G401 (cell line): Measurements from ENCODE around the gene PNPLA3. TPM values are rescaled to one million over a fixed set of nuclear protein-coding genes. Genes with fewer than 3 reads are reported as not detected.
"Not testable (repeated sequence)": the region's sequence is repeated elsewhere in the genome, so short reads cannot be mapped to it uniquely, and the experiment has no call there.

Source experiments
- DNase-seq: peaks from one replicate; pipeline ENCODE4 v3.0.0-alpha.2; 2015; ENCODE audit warnings: low spot score
- in situ Hi-C: cut with HindIII; loops from 2 replicates; pipeline ENCODE4 v1.10.0; 2016; ENCODE audit warnings: low sequenced_read_pairs, mixed read lengths
- total RNA-seq: library from RNA; depleted of rRNA; stranded (reverse); fragments of >200 nt; shearing (Covaris generic); gene quantifications from 2 replicates; pipeline ENCODE4 v1.2.3, GENCODE V29; 2014

Gene PNPLA3
- total RNA-seq, 1 experiment from 2014 or later: 6.5 TPM

DNA sequence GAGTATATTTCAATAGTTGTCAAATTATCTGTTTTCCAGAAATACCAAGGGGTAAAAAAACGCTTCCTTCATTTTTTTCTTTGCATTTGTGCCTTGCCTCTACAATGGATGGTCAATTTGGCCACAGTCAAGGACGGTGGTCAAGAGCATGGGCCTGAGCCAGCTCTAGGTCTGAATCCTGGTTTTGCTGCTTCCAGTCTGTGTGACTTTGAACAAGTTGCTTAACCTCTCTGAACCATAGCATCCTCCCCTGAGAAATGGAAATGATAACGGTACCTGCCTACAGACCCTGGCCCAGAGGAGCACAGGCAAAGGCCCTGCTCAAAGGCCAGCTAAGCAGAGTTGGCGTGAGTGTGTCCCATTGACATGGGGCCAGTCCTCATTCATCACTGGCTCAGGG lies 34.9 kb upstream of the PNPLA3 start:
- in situ Hi-C loops: no loop called here
- DNase-seq: no peak

DNA sequence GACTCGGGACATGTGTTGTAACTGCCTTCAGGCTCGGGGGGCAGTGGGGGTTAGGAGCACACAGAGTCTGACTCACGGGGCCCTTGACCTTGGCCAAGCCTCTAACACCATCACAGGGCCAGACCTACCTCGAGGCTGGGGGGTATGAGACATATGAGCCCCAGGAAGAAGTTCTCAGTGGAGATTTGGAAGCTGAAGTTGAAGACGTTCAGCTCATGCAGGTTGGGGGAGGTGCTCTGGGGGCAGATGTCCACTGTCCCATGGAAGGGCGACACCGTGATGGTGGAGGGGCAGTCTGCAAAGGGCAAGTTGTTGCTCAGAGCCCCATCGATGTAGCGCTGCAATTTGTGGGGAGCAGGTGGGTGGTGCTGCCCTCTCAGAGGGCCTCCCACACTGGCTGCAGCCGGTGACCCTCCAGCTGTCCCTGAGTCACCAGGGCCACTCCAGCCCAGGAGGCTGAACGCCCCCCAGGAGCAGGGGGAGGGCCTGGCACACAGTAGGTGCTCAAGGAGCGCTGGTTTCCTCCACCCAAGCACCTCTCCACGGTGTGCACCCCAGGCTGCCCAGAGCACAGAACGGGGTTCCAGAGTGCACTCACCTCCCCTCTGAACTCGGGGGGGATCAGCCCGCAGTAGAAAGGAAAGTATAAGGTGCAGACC lies 34.3 kb upstream of the PNPLA3 start:
- in situ Hi-C loops: no loop called here
- DNase-seq: no peak

DNA sequence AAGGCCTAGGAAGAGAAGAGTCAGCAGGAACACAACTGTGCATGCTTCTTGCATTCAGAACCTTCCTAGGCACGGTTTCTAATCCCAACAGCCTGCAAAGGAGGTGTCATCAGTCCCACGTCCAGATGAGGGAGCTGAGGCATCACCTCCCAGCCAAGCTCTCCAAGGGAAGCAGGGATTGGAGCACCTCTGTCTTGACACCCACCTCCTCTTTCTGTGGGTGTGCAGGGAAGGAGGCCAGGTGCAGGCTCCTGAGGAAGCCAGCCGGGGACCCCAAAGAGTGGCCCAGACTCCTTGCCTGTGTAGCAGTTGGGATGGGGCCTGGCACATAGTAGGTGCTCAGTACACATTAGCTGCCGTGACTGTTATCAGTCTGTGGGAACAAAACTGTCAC lies 33.7 kb upstream of the PNPLA3 start:
- peak; percentile 6 for DNase-seq
- in situ Hi-C loops: no loop called here

DNA sequence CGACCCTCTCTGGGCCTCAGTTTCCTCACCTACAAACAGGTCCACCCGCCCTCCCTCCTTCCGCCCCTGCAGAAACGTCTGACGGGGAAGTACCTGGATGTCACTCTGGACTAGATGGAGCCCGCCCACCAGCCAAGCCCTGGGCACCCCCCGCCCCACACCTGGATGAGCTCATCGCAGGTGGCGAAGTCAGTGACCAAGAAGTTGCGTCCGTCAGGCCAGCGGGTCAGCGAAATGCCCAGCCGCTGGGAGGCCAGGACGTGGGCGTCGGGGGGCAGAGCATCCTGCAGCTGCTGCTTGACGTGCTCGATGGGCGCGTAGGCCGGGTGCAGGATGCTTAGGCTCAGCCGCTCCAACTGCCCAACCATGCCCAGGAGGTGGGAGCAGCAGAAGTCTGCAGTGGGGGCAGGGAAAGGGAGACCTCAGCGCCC lies 32.7 kb upstream of the PNPLA3 start:
- in situ Hi-C loops: no loop called here
- DNase-seq: no peak

DNA sequence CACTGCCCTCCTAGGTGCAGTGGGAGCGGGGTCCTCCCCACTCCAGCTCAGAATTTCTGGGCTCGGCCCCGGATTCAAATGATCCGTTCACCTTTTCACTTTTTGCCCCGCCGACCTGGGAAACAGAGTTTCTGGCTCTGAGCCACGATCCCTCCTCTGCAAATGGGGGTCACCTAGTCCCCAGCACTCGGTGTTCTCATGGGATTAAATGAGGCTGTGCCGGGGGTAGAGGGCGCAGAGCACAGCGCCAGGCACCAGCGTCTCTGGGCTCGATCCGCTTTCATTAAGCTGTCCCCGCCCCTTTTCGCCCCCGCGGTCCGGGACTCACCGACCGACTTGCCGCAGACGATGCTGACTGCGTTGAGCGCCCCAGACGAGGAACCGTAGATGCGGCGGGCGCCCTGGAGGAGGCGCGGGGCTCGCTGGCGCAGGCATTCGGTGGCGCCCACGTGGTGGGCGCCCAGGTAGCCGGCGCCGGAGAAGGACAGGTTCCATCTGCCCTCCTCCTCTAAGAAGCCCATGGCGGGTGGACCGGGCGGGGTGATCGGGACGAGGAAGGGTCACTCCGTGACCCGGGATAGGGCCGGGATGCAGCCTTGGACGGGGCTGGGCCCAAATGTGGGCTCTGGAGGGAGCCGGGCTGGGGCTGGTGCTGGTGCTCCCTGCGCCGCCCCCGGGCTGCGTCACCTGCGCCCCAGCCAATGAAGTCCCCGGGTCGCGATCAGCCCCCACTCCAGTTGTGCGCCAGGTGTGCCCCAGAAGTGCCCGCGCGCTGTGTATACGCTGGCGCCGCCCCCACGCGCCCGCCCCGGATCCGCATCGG lies 32.0 kb upstream of the PNPLA3 start, which contains the start of gene PNPLA5:
Gene PNPLA5 (minus strand): TSS at position 654 of the 823 bp plus-strand sequence. CDS start 133 bp downstream, at position 521.
- DNase-seq: no peak
- in situ Hi-C loops: no loop called here

DNA sequence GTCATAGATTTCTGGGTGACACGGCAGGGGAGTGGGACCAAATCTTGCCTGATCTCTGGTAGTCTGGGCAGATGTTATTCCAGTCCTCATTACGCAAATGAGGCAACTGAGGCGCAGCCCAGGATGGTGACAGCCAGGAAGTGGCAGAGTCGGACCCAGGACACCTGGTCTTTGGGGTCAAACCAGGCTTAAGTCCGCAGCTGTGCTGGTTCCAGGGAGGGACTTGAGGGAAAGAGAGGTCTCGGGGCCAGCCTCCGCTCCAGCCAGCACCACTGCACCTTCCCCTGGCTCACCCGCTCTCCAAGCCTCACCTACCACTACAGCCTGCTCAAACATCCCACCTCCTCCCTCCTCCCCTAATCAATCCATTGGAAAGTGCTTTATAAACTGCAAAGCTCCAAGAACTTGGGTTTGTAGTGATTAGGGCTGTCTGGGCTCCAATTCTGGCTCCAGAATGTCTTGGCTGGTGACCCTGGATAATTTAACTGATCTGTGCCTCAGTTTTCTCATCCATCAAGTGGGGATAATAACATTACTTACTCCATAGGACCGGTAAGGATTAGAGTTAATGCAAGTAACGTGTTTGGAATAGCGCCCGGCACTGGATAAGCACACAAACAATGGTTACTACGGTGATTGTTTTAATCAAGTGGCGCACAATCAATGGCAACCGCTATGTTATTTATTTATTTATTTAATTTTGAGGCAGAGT lies 31.3 kb upstream of the PNPLA3 start:
- in situ Hi-C loops: no loop called here
- no peak for DNase-seq

DNA sequence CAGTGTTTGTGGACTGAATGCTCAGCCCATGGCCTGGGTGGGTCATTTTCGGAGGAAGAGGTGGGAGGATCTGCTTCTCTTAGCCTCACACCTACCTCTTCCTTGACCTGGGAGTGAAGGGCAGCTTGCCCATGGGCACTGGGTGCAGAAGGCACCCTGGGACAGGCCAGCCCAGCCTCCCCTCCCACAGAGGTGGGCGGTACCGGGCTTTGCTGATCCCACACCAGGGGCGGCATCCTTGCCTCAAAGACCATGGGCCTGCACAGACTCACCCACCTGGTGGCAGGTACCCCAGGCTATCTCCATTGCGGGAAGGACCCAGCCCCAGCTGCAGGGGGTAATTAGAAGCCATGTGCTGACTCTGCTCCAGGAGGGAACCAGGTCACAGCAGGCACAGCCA lies 30.3 kb upstream of the PNPLA3 start:
- in situ Hi-C loops: no loop called here

DNA sequence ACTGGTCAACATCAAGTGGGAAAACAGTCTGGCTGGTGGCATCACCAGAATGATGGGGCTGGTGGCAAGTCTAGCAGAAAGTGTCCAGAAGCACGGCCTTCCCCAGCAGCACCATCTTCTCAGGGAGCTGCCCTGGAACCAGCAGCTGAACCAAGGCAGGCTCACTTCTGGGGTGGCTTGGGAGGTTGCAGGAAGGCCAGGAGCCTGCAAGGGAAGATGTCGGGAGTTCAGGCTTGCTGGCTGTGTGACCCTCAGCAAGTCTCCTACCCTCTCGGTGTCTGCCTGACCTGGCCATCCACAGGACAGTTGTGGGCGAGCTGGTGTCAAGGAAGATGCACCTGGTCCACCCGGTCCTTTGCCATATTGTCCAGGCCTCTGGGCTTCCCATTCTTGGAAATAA lies 29.5 kb upstream of the PNPLA3 start:
- in situ Hi-C loops: no loop called here
- no peak for DNase-seq

More for the DNA sequence above, 30.3 kb upstream of the PNPLA3 start:
- DNase-seq: no peak

DNA sequence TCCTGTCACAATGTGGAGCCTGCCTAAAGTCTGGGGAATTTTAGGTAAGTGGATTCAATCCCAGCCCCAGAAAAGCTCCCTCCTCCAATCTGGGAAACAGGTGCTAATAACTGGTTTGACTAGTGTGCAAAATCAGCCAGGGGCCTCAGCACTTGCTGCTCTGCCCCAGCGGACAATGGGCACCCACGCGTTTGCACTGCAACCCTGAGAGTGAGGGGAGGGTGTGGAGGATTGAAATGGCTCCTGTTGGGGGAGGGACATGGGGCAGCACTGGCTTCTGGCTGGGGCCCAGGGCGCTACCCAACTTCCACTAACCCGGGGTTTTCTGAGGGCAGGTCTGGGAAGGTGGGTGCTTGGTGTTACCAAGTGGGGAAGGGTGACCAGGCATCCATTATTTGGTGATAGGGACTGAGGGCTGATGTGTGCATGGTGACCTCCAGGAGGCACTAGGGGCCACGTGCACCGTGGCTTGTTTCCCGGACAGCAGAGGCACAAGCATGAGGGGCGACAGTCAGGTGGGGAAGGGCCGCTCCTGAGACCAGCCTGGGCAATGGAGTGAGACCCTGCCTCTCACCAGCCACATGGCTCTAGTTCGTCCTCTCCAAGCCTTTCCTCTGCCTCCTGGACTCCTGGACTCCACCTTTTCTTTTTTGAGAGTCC lies 27.5 kb upstream of the PNPLA3 start:
- DNase-seq: no peak
- in situ Hi-C loops: no loop called here

DNA sequence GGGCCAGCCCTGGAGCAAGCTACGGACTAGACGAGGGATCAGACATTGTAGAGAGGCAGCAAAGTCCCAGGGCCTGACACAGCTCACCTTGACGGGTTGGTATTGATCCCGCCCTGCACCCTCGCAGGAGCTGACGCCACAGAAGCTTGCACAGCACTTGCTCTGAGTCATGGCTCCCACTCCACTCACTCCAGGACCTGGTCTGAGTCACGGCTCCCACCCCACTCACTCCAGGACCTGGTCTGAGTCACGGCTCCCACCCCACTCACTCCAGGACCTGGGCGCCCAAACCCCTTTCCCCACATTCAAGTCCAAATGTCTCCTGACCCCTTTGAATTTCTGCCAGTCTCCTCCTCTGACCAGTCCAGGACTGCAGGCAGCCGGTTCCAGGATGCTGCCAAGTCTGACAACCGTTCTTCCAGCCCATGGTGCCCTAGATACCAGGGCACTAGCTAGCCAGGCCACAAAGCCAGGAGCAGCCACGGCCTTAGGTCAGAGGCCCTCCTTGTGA lies 25.8 kb upstream of the PNPLA3 start:
- DNase-seq: no peak
- in situ Hi-C loops: no loop called here

DNA sequence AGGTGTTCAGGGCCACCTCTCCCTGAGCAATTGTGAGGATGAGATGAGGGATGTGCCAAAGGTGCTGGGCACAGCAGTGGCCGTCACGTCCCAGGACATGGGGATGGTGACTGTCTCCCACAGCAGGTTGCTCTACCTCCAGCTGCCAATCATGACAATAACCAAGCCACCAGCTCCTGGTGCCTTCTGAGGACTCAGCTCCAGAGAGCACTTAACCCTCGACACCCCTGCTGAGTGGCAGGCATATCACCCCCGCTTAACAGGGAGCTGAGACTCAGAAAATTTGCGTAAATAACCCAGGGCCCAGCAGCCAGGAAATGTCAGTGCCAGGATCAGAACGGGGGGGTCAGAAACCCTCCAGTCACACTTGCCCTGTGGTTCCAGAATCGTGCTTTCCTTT lies 23.4 kb upstream of the PNPLA3 start:
- no peak for DNase-seq
- in situ Hi-C loops: no loop called here

DNA sequence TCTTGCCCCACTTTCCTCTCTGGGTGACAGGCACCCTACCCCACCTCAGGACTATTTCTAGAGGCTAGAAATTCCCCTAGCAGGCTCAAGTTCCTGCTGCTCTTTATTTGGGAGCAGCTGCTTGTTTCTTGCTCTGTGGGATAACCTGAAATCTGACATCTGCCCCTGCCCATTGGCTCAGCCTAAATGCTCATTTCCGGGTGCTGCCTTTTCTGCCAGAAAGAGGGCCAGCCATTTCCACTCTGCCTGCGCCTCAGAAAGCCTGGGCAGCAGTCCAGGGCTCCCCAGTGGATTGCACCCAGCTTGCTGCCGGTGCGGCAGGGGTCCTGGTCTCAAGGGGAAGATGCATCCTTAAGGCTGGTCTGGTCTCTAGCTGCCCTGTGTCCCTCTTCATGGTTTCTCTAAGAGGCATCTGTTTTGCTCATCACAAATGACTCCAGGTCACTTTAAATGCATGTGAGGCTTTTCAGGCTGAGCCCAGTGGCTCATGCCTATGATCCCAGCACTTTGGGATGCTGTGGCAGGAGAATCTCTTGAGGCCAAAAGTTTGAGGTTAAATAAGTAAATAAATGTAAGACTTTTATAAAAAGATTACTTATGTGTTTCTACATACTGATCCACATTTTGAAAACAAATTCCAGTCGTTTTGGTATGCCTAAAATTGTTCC lies 21.5 kb upstream of the PNPLA3 start:
- no peak for DNase-seq

DNA sequence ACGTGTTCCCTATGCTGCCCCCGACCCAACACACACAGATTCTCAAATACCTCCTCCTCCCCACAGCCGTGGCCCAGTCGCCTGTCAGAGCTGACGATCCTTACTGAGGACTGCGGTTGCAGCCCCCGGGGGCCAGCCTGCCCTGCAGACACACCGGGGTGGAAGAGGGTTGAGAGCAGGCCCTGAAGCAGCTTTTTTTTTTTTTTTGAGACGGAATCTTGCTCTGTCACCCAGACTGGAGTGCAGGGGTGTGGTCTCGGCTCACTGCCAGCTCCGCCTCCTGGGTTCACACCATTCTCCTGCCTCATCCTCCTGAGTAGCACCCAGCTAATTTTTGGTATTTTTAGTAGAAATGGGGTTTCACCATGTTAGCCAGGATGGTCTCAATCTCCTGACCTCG lies 20.6 kb upstream of the PNPLA3 start:
- DNase-seq, in situ Hi-C loops: not testable (repeated sequence)

More for the DNA sequence above, 21.5 kb upstream of the PNPLA3 start:
- in situ Hi-C loops: no loop called here

DNA sequence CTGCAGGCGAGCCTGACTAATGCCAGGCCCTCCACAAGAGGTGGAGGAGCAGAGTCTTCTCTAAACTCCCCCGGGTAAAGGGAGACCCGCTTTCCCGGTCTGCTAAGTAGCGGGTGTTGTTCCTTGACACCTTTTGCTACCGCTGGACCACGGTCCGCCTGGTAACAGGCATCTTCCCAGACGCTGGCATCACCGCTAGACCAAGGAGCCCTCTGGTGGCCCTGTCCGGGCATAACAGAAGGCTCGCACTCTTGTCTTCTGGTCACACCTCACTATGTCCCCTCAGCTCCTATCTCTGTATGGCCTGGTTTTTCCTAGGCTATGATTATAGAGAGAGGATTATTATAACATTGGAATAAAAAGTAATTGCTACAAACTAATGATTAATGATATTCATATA lies 19.2 kb upstream of the PNPLA3 start:
- in situ Hi-C loops, DNase-seq: not testable (repeated sequence)

DNA sequence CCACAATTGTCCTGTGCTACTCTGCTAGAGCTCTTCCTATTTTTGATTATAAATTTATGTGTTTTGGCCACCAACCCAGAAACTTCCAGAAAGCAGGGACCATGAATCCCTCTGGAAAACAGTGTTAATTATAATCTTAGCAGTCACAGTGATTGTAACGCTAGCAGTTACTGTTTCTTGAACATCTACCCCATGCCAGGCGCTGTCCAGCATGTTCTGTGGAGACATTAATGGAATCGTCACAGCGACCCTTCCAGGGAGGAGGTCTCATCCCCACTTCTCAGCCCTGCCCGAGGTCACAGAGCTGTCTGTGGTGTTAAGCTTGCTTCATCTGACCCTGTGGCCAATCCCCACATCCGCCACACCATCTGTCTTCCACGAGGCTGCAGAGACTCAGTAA lies 17.9 kb upstream of the PNPLA3 start:
- DNase-seq: no peak
- in situ Hi-C loops: no loop called here

DNA sequence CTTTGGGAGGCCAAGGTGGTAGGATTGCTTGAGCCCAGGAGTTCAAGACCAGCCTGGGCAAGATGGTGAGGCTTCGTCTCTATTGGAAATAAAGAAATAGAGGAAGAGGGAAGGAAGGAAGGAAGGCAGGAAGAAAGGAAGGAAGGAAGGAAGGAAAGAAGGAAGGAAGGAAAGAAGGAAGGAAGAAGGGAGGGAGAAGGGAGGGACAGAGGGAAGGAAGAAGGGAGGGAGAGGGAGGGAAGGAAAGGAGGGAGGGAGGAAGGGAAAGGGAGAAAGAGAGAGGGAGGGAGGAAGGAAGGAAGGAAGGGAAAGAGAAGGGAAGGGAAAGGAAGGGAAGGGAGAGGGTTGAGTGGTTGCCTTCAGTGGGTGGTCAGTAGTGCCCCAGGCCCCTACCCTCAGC lies 13.9 kb upstream of the PNPLA3 start:
- in situ Hi-C loops: no loop called here
- DNase-seq: no peak

DNA sequence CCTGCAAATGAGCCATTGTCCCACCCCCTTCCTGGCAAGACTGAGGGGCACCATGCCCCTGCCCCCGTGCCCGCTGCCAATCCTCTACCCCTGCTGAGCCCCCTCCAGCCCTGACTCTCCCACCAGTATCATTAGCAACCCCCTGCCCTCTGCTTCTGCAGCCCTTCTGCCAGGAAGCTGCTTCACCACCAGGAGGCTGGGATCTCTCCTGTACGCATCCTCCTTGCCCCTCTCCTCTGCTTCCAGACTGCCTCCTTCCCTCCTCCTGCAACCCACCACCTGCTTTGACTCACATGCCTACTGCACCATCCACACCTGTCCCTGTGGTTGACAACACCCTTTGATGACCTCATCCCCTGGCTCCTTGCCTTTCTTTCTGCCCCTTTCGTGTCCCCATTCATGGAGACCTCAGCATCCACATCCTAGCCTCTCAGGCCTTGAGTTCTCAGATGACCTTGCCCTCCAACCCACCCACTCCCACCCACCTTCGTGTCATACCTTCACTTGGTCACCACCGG lies 13.4 kb upstream of the PNPLA3 start:
- DNase-seq: no peak

DNA sequence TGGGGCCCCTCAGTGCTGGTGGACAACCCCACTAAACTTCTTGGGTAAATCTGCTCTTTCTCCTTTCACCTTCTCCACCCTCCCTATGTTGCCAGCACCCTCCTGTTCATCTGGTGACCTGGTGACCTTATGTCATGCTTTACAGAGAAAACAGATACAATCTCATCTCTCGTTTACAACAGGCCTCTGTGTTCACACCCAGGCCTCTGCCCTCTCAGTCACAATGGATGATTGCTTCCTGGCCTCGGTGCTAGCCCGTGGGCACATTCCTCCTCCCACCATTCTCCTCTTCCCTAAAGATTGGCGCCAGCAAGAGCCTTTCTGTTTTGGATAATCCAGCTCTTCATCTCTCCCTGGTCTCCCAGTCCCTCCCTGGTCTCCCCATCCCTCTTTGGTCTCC lies 12.3 kb upstream of the PNPLA3 start:
- no peak for DNase-seq
- in situ Hi-C loops: no loop called here

More for the DNA sequence above, 13.4 kb upstream of the PNPLA3 start:
- in situ Hi-C loops: no loop called here

DNA sequence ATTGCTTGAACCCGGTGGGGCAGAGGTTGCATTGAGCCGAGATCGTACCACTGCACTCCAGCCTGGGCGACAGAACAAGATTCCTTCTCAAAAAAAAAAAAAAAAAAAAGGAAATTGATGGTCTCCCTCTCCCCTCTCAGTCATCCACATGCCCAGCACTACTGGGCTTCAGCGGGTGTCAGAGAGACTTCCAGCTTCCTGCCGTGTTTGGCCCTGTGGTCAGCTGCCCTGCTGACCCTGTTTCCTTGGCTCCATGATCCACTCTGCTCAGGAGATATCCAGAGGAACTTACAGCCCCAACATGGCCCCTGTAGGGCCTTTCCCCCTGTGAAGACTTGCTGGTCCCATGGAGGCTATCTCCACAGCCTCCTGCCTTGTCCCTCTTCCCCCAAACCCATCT lies 6.1 kb upstream of the PNPLA3 start:
- in situ Hi-C loops: no loop called here
- DNase-seq: no peak
